HFF-Myc (cell line): ENCODE measurements around the gene PKLR.

Experiments
- DNase-seq: peaks from one replicate; pipeline ENCODE4 v3.0.0-alpha.2; 2011; ENCODE audit warnings: low read depth; ENCODE audit errors: extremely low read depth
- H3K4me3 ChIP-seq: replicated peaks from 2 replicates; pipeline ENCODE4 v1.5.1; 2011; ENCODE audit warnings: low read depth, mild to moderate bottlenecking, control low read depth, low read length
- TF ChIP-seq, protein P1 (sequence below): IDR thresholded peaks from 2 replicates; pipeline ENCODE4 v1.5.1; 2012; ENCODE audit warnings: mild to moderate bottlenecking, low read depth, low read length, control low read depth; ENCODE audit errors: missing control alignments

Gene PKLR

DNA sequence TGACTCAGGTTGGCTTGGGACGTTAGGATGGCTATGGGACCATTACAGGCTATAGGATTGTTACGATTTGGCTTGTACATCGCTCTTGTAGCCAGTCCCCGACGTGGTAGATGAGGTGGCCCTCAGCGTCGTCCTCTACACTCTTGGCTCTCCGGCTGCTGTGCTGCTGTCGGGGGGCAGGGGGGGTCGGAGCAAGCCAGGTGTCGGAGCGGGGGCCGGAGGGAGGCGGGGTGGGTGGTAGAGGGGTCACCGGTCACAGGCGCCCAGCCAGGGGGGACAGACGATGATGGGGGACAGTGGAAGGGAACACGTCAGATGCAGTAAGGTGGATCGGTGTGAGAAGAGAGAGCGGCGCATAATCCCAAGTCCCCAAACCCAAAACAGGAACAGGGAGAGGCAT lies 32.6 kb downstream of the PKLR start:
- no peak for DNase-seq
- H3K4me3 ChIP-seq = no peak overlapping the region
- TF ChIP-seq, protein P1, sequence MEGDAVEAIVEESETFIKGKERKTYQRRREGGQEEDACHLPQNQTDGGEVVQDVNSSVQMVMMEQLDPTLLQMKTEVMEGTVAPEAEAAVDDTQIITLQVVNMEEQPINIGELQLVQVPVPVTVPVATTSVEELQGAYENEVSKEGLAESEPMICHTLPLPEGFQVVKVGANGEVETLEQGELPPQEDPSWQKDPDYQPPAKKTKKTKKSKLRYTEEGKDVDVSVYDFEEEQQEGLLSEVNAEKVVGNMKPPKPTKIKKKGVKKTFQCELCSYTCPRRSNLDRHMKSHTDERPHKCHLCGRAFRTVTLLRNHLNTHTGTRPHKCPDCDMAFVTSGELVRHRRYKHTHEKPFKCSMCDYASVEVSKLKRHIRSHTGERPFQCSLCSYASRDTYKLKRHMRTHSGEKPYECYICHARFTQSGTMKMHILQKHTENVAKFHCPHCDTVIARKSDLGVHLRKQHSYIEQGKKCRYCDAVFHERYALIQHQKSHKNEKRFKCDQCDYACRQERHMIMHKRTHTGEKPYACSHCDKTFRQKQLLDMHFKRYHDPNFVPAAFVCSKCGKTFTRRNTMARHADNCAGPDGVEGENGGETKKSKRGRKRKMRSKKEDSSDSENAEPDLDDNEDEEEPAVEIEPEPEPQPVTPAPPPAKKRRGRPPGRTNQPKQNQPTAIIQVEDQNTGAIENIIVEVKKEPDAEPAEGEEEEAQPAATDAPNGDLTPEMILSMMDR = no peak

DNA sequence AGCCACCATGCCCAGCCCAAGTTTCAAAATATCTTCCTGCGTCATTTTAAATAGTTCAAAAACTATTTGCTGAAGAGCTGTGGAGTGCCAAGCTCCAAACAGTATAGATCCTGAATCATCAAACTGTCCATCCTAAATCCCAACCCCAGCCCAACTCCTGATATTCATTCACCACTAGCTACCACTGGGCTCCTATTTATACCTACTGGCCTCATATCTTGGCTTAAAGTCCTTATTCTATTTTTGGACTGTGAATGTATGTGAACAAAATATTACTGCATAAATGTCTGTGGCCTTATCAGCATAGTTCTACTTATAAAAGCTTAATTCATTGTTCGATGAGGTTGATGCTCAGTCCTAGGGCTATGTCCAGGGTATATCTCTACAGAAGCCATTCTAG lies 33.9 kb downstream of the PKLR start:
- no peak overlapping the region for H3K4me3 ChIP-seq
- DNase-seq = no peak
- TF ChIP-seq, protein P1 = no peak

DNA sequence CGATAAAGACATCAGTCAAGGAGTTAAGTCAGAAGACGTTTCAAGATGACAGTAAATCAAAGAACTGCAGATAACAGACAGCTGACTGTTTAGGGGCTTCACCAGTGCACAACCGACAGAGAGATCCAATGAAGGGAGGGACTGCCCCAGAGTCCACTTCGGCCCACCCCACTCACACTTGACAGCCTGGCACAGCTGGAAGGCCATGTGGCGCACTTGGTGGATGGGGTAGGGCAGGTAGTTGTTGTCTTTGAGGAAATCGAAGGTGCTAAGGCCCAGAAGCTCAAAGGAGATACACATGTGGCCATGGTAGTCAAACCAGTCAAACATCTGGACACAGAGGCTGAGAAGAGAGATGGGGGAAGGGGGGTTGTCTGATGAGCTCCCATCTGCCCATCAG lies 34.7 kb downstream of the PKLR start:
- TF ChIP-seq, protein P1 = no peak
- no peak for DNase-seq
- no peak overlapping the region for H3K4me3 ChIP-seq

DNA sequence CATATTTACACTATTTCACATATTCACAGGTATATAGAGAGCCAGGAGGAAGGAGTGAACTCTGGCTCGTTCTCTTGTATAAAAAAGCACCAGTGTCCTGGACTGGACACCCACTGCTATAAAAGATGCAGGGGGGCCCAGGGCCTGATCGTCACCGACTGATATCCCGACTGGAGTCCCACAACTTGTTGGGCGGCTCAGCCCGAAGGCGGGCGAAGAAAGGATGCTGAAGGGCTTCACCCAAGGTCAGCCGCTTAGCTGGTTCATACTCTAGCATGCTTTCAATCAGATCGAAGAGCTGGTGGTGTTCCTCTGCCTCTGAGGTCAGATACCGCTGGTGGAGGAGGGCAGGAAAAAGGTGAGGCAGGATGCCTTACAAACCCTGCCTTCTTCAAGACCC lies 38.2 kb downstream of the PKLR start:
- H3K4me3 ChIP-seq = no peak overlapping the region
- TF ChIP-seq, protein P1 = no peak
- no peak for DNase-seq

DNA sequence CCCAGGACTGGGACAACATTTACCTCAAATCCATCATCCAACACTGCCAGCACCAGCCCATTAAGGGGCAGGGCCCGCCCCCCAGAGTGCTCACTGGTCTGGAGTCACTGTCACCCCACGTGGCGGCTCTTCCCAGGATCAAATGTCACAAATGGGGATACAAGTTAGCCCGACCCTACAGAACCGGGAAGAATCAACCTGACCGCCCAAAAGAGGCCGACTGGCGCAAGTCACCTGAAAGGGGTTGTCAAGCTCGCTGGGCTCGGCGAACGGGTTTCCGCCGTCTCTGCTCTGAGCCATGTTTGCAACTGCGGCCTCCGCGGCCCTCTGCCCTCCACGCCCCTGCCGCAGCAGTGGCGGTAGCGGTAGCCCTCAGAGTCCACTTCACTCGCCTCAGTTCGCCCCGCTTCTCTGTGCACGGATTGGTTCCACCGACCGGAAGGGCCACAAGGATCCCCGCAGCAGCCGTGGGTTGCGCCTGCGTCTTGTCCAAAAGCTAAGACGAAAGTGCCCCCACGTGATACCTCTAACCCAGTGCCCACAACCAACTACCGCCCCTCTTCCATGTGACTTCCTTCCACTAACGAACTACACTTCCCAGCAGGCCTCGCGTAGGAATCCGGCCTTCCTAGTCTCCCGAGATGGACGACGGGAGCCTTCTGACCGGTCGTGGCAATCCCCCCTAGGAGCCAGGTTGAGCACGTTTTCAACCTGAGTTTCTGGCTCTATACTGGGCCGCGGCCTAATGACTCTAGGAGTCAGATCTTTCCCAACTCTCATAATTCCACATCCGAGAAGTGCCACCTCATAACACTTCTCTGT lies 39.2 kb downstream of the PKLR start, which contains the start of gene SCAMP3:
Gene SCAMP3, minus strand, starts transcription at position 509 of the 822 bp plus-strand sequence. Its CDS starts 209 bp downstream, at position 300.
- TF ChIP-seq, protein P1 = no peak
- peak; percentile 97 for DNase-seq
- H3K4me3 ChIP-seq = peak within 1 kb of the TSS; percentile 84

DNA sequence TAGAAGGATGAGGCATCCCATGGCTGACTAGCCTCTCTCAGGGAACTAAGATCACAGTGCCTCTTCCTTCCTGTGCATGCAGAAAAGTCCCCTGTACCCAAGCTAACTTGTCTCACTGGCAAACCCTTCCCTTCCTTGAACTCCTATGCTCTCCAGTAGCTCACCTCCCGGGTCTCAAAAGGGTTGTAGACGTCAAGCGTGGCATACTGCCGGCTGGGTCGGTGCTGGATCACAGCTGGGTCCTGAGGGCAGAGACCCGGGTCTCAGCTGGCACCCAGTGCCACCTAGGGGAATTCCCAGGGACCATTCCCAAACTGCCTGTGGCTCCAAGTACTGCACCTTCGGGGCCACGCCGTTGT lies 39.8 kb downstream of the PKLR start:
- TF ChIP-seq, protein P1 = no peak
- DNase-seq = no peak
- H3K4me3 ChIP-seq = peak overlapping the region; percentile 84

DNA sequence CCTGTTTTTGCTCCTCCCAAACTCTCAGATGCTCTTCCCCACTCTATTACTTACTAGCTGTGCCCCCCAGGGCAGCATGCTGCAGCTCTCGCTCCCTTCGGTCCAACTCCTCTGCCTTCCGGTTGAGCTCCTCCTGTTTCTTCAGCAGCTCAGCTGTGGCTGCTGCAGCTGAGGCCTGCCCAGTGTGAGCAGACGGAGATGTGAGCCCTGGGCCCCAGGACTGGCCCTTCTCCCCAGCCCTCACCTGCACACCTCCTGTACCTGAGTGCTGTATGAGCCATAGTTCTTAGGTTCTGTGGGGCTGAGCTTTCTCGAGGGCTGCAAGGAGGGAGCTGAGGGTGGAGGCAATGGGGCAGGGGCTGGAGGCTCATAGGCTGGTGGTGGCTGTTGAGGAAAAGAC lies 41.0 kb downstream of the PKLR start:
- TF ChIP-seq, protein P1 = no peak
- H3K4me3 ChIP-seq = no peak overlapping the region
- no peak for DNase-seq
